LNCAP (cell line): ENCODE results near the gene MVB12B.

ENCODE experiments used
- CTCF ChIP-seq: fragments of 450-650 bp; IDR thresholded peaks from 2 replicates; pipeline ENCODE4 v1.5.1; 2017; ENCODE audit warnings: mild to moderate bottlenecking

MVB12B gene

GRCh38 chr9:126435626-126436025 lies 109.0 kb downstream of the MVB12B start:
- TF ChIP-seq CTCF: no peak

- no peak for TF ChIP-seq CTCF
These were observed 110.1 kb downstream of the MVB12B start for GRCh38 chr9:126436545-126437267.

- no peak for TF ChIP-seq CTCF
These were observed 110.6 kb downstream of the MVB12B start for GRCh38 chr9:126437268-126437666.

- TF ChIP-seq CTCF: no peak
These were observed 111.1 kb downstream of the MVB12B start for GRCh38 chr9:126437701-126438100.

- TF ChIP-seq CTCF: no peak
These were observed 112.2 kb downstream of the MVB12B start for GRCh38 chr9:126438741-126439401.

- TF ChIP-seq CTCF: no peak
These were observed 112.8 kb downstream of the MVB12B start for GRCh38 chr9:126439402-126439765.

GRCh38 chr9:126439883-126440653 lies 113.4 kb downstream of the MVB12B start:
- no peak for TF ChIP-seq CTCF
